H1 (cell line): ENCODE data around the gene CDK13. TPM values are rescaled to one million over a fixed set of nuclear protein-coding genes. Genes with fewer than 3 reads are reported as not detected.

Experiments used
- CTCF ChIA-PET: fragments of 300-600 bp; sonication (Branson Sonifier 250); formaldehyde crosslinking; loops from one replicate; lab custom pipeline; 2021; ENCODE audit not compliant: partially characterized antibody; lab: Charles Lee
- POLR2A ChIA-PET: fragments of 300-600 bp; sonication (Branson Sonifier 250); formaldehyde crosslinking; loops from one replicate; lab custom pipeline; 2021; ENCODE audit warnings: inconsistent platforms; ENCODE audit not compliant: partially characterized antibody; lab: Charles Lee
- DNase-seq, 2 experiments: peaks; one replicate each; pipeline versions ENCODE4 v3.0.0 to v3.0.0-alpha.2; 2010 to 2022; ENCODE audit warnings: low spot score in 2 of 2, low read depth in 1 of 2, mixed read lengths in 1 of 2
- FAIRE-seq: peaks from 2 replicates; lab custom pipeline; 2011; peaks lifted over from hg19 to GRCh38; lab: Jason Lieb, UNC
- H2AFZ ChIP-seq: 2 replicates; pipeline ENCODE4 v1.8.1; 2012; ENCODE audit warnings: low read length, inconsistent platforms
- H2AK5ac ChIP-seq: 2 replicates; pipeline ENCODE4 v1.6.1; 2013; ENCODE audit warnings: low read depth, low read length
- H2BK120ac ChIP-seq: replicated peaks from 2 replicates; pipeline ENCODE3; 2013; ENCODE audit warnings: low read depth, low read length, inconsistent platforms
- H2BK12ac ChIP-seq: 2 replicates; pipeline ENCODE4 v1.6.1; 2013; ENCODE audit warnings: low read depth, low read length
- H2BK15ac ChIP-seq: 2 replicates; pipeline ENCODE4 v1.6.1; 2013; ENCODE audit warnings: low read length
- H2BK20ac ChIP-seq: 2 replicates; pipeline ENCODE4 v1.6.1; 2013; ENCODE audit warnings: low read length
- H2BK5ac ChIP-seq: 2 replicates; pipeline ENCODE4 v1.6.1; 2013; ENCODE audit warnings: low read depth, low read length
- H3K14ac ChIP-seq: 2 replicates; pipeline ENCODE4 v1.6.1; 2013; ENCODE audit warnings: inconsistent platforms; ENCODE audit not compliant: insufficient read length
- H3K18ac ChIP-seq: 2 replicates; pipeline ENCODE4 v1.6.1; 2013; ENCODE audit warnings: low read length; ENCODE audit errors: extremely low read depth
- H3K23ac ChIP-seq: 2 replicates; pipeline ENCODE4 v1.6.1; 2013; ENCODE audit warnings: inconsistent platforms; ENCODE audit not compliant: insufficient read length
- H3K23me2 ChIP-seq: 2 replicates; pipeline ENCODE4 v1.6.1; 2013; ENCODE audit warnings: low read depth, low read length
- H3K27ac ChIP-seq: 2 replicates; pipeline ENCODE4 v1.6.1; 2011; ENCODE audit warnings: low read depth, low read length, inconsistent platforms
- H3K27me3 ChIP-seq, 4 experiments: replicated peaks in 1 of 4; 1 replicate in 1 of 4; 2 replicates in 3 of 4; pipeline versions ENCODE4 v1.6.1 to v1.8.1; 2011 to 2013; ENCODE audit warnings: low read length in 3 of 4, mild to moderate bottlenecking in 3 of 4, inconsistent platforms in 2 of 4, mixed read lengths in 2 of 4, moderate library complexity in 1 of 4; ENCODE audit not compliant: control insufficient read depth in 3 of 4, insufficient read depth in 3 of 4; ENCODE audit errors: extremely low read depth in 1 of 4
- H3K36me3 ChIP-seq, 4 experiments: 2 replicates each; pipeline versions ENCODE4 v1.6.1 to v1.8.1; 2011 to 2013; ENCODE audit warnings: mild to moderate bottlenecking in 4 of 4, low read length in 3 of 4, moderate library complexity in 2 of 4, control low read depth in 1 of 4, inconsistent platforms in 1 of 4; ENCODE audit not compliant: insufficient read depth in 4 of 4, control insufficient read depth in 2 of 4
- H3K4ac ChIP-seq: replicated peaks from 2 replicates; pipeline ENCODE3; 2013; ENCODE audit warnings: low read length, low read depth, mixed read lengths, inconsistent platforms; ENCODE audit not compliant: insufficient read length
- H3K4me1 ChIP-seq, 4 experiments: replicated peaks in 1 of 4; 1 replicate in 1 of 4; 2 replicates in 3 of 4; pipeline versions ENCODE4 v1.6.1 to v1.8.1; 2011 to 2013; ENCODE audit warnings: low read length in 3 of 4, inconsistent platforms in 2 of 4, mixed read lengths in 1 of 4; ENCODE audit not compliant: insufficient read depth in 4 of 4, control insufficient read depth in 3 of 4
- H3K4me2 ChIP-seq, 2 experiments: 2 replicates each; pipeline versions ENCODE4 v1.6.1 to v1.8.1; 2011 to 2013; ENCODE audit warnings: low read depth in 2 of 2, low read length in 2 of 2, control low read depth in 1 of 2, inconsistent platforms in 1 of 2, mild to moderate bottlenecking in 1 of 2; ENCODE audit not compliant: insufficient read depth in 1 of 2
- H3K4me3 ChIP-seq, 4 experiments: fragments of 200-600, 300-600 bp in 1 of 4; sonication (generic), shearing (Covaris generic), sonication (Bioruptor Twin) in 1 of 4; 2 replicates each; pipeline versions ENCODE4 v1.5.1 to v1.8.1; 2011 to 2016; ENCODE audit warnings: low read length in 4 of 4, low read depth in 3 of 4, control low read depth in 2 of 4, inconsistent platforms in 2 of 4, mild to moderate bottlenecking in 2 of 4, mixed read lengths in 1 of 4, moderate library complexity in 1 of 4; ENCODE audit not compliant: insufficient read depth in 2 of 4; ENCODE audit errors: extremely low read depth in 1 of 4
- H3K56ac ChIP-seq: replicated peaks from 2 replicates; pipeline ENCODE3; 2013; ENCODE audit warnings: low read depth, mild to moderate bottlenecking, mixed read lengths, low read length, inconsistent platforms; ENCODE audit not compliant: insufficient read length
- H3K79me1 ChIP-seq: 2 replicates; pipeline ENCODE4 v1.6.1; 2013; ENCODE audit warnings: low read depth, low read length, control low read depth
- H3K79me2 ChIP-seq, 2 experiments: 2 replicates each; pipeline versions ENCODE4 v1.6.1 to v1.8.1; 2012 to 2013; ENCODE audit warnings: low read length in 2 of 2, mild to moderate bottlenecking in 2 of 2, inconsistent platforms in 1 of 2; ENCODE audit not compliant: insufficient read depth in 2 of 2, control insufficient read depth in 1 of 2
- H3K9ac ChIP-seq, 4 experiments: replicated peaks in 1 of 4; 1 replicate in 1 of 4; 2 replicates in 3 of 4; pipeline versions ENCODE4 v1.6.1 to v1.8.1; 2011 to 2013; ENCODE audit warnings: low read depth in 3 of 4, low read length in 3 of 4, control low read depth in 2 of 4, mild to moderate bottlenecking in 2 of 4, moderate library complexity in 2 of 4, inconsistent platforms in 1 of 4; ENCODE audit errors: extremely low read depth in 1 of 4
- H3K9me3 ChIP-seq, 2 experiments: 2 replicates each; pipeline versions ENCODE4 v1.6.1 to v1.8.1; 2012 to 2013; ENCODE audit warnings: mild to moderate bottlenecking in 2 of 2, moderate library complexity in 2 of 2, control low read depth in 1 of 2, inconsistent platforms in 1 of 2, low read depth in 1 of 2, low read length in 1 of 2, mixed read lengths in 1 of 2; ENCODE audit not compliant: insufficient read depth in 2 of 2
- H4K20me1 ChIP-seq, 2 experiments: replicated peaks in 1 of 2; 2 replicates each; pipeline versions ENCODE3 to v1.8.1; 2011 to 2013; ENCODE audit warnings: inconsistent platforms in 2 of 2, low read length in 2 of 2, mild to moderate bottlenecking in 1 of 2; ENCODE audit not compliant: insufficient read depth in 2 of 2, control insufficient read depth in 1 of 2
- H4K5ac ChIP-seq: 2 replicates; pipeline ENCODE4 v1.6.1; 2013; ENCODE audit warnings: low read length, low read depth, mixed read lengths, inconsistent platforms; ENCODE audit not compliant: insufficient read length
- H4K8ac ChIP-seq: 2 replicates; pipeline ENCODE4 v1.8.0; 2013; ENCODE audit warnings: mild to moderate bottlenecking, moderate library complexity, low read length, inconsistent platforms; ENCODE audit not compliant: insufficient read depth; ENCODE audit errors: extremely low read depth
- H4K91ac ChIP-seq: replicated peaks from 2 replicates; pipeline ENCODE3; 2013; ENCODE audit warnings: low read length, mixed read lengths, inconsistent platforms; ENCODE audit not compliant: insufficient read length
- KDM4A ChIP-seq: IDR thresholded peaks from one replicate; pipeline ENCODE4 v1.7.1; 2012; ENCODE audit warnings: low read depth, mild to moderate bottlenecking, moderate library complexity, low read length, inconsistent platforms; ENCODE audit not compliant: severe bottlenecking
- RXRA ChIP-seq: IDR thresholded peaks from 2 replicates; pipeline ENCODE4 v1.6.1; 2011; ENCODE audit warnings: low read depth, mild to moderate bottlenecking, low read length, moderate library complexity; ENCODE audit not compliant: insufficient read depth
- WGBS, 2 experiments: shearing (Covaris generic) in 1 of 2; methylation state at CpG; one replicate each; pipeline versions ENCODE4 v1.1.6 to v1.1.7; 2013 to 2015; ENCODE audit warnings: low lambda C conversion rate in 2 of 2, mixed read lengths in 2 of 2, inconsistent platforms in 1 of 2, low coverage in 1 of 2, missing lambda C conversion rate in 1 of 2; ENCODE audit not compliant: insufficient replicate concordance in 2 of 2, insufficient coverage in 1 of 2, insufficient read length in 1 of 2; ENCODE audit errors: extremely low coverage in 1 of 2, missing lambda C conversion rate in 1 of 2; 5-methylcytosine and 5-hydroxymethylcytosine counted together
- polyA plus RNA-seq, 7 experiments: library from polyadenylated mRNA; depleted of rRNA in 3 of 7; stranded (reverse) in 5 of 7; unstranded in 2 of 7; fragments of >200 nt in 5 of 7; fragments of 200-250 nt in 2 of 7; gene quantifications; 1 replicate in 5 of 7; 2 replicates in 1 of 7; 4 replicates in 1 of 7; pipeline versions ENCODE4 v1.2.1 to v1.2.3, GENCODE V29; 2011 to 2013; ENCODE audit warnings: missing spikeins in 2 of 7, mixed read lengths in 2 of 7
- total RNA-seq: library from RNA; stranded (reverse); fragmentation: NEBNext Ultra II Directional; extraction: Animal tissue kit (Norgen Biotek cat#: 25700); gene quantifications from 2 replicates; pipeline ENCODE4 v1.2.1, GENCODE V29; 2021
- TF ChIP-seq, protein P1 (sequence below), 3 experiments: IDR thresholded peaks; 1 replicate in 2 of 3; 2 replicates in 1 of 3; pipeline versions ENCODE4 v1.5.1 to v1.6.1; 2011; ENCODE audit warnings: low read length in 3 of 3, mild to moderate bottlenecking in 3 of 3, inconsistent platforms in 2 of 3, low read depth in 1 of 3, moderate library complexity in 1 of 3; ENCODE audit not compliant: insufficient read depth in 1 of 3; ENCODE audit errors: control extremely low read depth in 1 of 3

CDK13 gene
- total and polyA plus RNA-seq, 2 of the 8 experiments (the other 6 are each of a cell fraction or from before 2014, with no cell fraction given), result 22.6 to 49.5 TPM

DNA sequence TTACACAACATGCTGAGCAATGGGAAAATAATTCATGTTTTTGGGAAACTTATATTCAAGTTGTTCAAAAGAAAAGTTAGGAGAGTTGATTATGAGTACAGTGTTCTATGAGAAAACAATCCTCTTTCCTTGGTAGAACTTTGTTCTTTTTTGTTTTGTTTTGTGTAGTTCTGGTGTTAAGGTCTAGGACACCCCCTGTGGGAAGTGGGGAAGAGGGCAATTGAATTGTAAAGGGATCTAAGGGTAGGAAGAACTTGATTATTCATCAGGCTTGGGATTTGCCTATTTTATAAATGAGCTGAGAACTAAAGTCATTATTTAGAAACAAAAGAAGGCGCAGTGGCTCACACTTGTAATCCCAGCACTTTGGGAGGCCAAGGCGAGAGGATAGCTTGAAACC, 25.9 kb upstream of the CDK13 start:
- H3K4me2 ChIP-seq, result no peak overlapping the region; a peak in 1 of 4 replicates
- no peak overlapping the region for H3K23ac ChIP-seq
- H3K4ac ChIP-seq, result no peak overlapping the region
- DNase-seq (peak in 1 of 2 experiments; percentile 41), FAIRE-seq (peak; percentile 39)
- H2BK120ac ChIP-seq, result no peak overlapping the region
- H2BK15ac ChIP-seq, result no peak overlapping the region
- POLR2A ChIA-PET, result no interaction called here
- no peak overlapping the region for H2BK5ac ChIP-seq
- H2BK20ac ChIP-seq, result no peak overlapping the region
- H3K79me1 ChIP-seq, result no peaks in the 10 kb centered on the region
- no peak overlapping the region for H3K14ac ChIP-seq
- no peaks in the 10 kb centered on the region for H4K20me1 ChIP-seq
- no peak overlapping the region for H4K91ac ChIP-seq
- H3K56ac ChIP-seq, result no peak overlapping the region
- WGBS, 2 experiments, result 86% methylated on average over 2 of the region's 2 CpGs; no CpG with 5 or more reads in 1 of the 2 experiments
- no peak overlapping the region for H4K8ac ChIP-seq
- H2AFZ ChIP-seq, result peak overlapping the region; percentile 12; the same call in 1 of the 2 replicates
- no peaks in the 10 kb centered on the region for H3K27me3 ChIP-seq
- H3K9ac ChIP-seq, result no peak overlapping the region
- CTCF ChIA-PET, result interaction anchor here (0.6 to 1.3 kb wide), 6 partner anchors 28 to 729 kb away, joined by 3 to 5 read pairs (median 3); no protein-coding TSS in a partner anchor
- H2BK12ac ChIP-seq, result no peak overlapping the region
- H3K18ac ChIP-seq, result no peak overlapping the region
- H3K36me3 ChIP-seq, result no peaks in the 10 kb centered on the region
- H3K4me1 ChIP-seq, result peaks cover 0 to 10% (median 0%) of the 10 kb centered on the region in 4 experiments; a peak in 1 of 7 replicates
- peak overlapping the region; percentile 22 for H4K5ac ChIP-seq
- no peaks in the 10 kb centered on the region for H3K79me2 ChIP-seq
- no peaks in the 10 kb centered on the region for H3K9me3 ChIP-seq
- H2AK5ac ChIP-seq, result no peak overlapping the region
- no peak overlapping the region for H3K4me3 ChIP-seq
- H3K27ac ChIP-seq, result no peak overlapping the region
- no peaks in the 10 kb centered on the region for H3K23me2 ChIP-seq
- TF ChIP-seq, protein P1, sequence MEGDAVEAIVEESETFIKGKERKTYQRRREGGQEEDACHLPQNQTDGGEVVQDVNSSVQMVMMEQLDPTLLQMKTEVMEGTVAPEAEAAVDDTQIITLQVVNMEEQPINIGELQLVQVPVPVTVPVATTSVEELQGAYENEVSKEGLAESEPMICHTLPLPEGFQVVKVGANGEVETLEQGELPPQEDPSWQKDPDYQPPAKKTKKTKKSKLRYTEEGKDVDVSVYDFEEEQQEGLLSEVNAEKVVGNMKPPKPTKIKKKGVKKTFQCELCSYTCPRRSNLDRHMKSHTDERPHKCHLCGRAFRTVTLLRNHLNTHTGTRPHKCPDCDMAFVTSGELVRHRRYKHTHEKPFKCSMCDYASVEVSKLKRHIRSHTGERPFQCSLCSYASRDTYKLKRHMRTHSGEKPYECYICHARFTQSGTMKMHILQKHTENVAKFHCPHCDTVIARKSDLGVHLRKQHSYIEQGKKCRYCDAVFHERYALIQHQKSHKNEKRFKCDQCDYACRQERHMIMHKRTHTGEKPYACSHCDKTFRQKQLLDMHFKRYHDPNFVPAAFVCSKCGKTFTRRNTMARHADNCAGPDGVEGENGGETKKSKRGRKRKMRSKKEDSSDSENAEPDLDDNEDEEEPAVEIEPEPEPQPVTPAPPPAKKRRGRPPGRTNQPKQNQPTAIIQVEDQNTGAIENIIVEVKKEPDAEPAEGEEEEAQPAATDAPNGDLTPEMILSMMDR (IDR thresholded peaks at IDR 0.05; ENCODE audit: control extremely low read depth in 1 of 3, insufficient read depth in 1 of 3, low read depth in 1 of 3, low read length in 3 of 3), result peak in 1 of 3 experiments; percentile 12; a peak in 1 of 4 replicates
- TF ChIP-seq KDM4A, result no peak
- no peak for TF ChIP-seq RXRA
